GM19438 (cell line): Measurements from ENCODE around the gene NDRG4.
"Not testable (repeated sequence)": the region's sequence is repeated elsewhere in the genome, so short reads cannot be mapped to it uniquely, and the experiment has no call there.

Experiments used
- ATAC-seq: cut with Tn5 transposase; IDR thresholded peaks from one replicate; pipeline ENCODE4 v1.9.1; 2021; ENCODE audit warnings: low read depth; ENCODE audit not compliant: unreplicated experiment

NDRG4 gene

DNA sequence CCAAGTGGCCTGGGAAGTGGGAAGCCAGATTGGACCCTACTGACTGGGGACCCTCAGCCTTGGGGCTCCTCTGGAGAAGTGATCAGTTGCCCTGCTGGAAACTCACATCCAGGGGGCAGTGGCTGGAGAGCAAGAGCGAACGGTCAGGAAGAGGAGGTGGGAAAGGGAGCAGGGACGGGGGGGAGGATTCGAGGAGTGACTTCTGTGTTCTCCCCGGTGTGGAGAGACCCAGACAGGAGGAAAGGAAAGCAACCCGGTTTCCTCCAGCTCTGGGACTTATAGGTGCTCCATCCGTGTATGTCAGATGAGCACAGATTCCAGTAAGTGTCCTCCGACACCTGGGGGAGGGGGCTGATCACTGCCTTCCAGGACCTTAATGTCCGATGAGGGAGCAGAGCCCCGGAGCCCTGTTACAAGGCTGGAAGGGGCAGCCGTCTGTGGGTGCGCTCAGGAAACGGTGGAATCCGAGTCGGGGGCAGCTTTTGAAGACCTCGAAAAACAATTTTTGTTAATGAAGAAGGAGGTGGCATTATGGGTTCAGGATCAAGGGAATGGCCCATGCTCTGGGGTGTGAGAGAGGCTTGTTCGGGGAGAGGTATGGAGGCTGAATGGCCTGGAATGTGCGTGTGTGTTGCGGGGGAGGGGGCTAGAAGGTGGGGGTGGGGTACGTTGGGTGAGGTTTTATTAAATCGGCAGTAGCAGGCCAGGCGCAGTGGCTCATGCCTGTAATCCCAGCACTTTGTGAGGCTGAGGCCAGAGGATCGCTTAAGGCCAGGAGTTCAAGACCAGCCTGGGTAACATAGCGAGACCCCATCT, 34.8 kb upstream of the NDRG4 start:
- ATAC-seq = no peak

DNA sequence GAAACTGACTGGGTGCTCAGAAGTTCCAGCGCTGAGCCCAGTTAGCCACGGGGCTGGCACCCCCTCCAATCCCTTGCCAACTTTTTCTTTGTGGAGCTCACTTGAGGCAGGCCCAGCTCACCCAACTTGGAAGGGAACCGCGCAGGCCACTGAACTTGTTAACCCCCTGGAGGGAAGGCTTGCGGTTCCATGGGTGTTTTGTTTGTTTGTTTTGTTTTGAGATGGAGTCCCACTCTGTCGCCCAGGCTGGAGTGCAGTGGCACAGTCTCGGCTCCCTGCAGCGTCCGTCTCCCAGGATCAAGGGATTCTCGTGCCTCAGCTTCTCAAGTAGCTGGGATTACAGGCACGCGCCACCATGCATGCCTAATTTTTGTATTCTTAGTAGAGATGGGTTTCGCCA, 34.1 kb upstream of the NDRG4 start:
- ATAC-seq = no peak

DNA sequence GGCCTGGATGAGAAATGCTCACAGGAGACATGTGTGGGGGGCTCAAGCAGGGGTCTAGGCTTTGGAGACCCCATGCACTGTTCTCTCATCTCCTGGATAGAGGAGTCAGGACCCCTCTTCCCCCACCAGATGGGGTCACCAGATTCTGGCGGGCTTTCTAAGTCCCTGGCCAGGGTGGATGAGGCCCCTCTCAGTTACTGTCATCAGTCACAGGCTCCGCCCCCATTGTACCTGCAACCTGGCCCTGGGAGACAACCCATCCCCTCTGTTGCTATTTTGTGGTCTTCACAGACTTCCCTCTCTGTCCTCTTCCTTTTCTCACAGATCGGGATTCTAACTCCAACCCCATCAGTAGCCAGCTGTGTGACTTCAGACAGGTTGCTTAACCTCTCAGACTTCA, 33.5 kb upstream of the NDRG4 start:
- ATAC-seq = no peak

DNA sequence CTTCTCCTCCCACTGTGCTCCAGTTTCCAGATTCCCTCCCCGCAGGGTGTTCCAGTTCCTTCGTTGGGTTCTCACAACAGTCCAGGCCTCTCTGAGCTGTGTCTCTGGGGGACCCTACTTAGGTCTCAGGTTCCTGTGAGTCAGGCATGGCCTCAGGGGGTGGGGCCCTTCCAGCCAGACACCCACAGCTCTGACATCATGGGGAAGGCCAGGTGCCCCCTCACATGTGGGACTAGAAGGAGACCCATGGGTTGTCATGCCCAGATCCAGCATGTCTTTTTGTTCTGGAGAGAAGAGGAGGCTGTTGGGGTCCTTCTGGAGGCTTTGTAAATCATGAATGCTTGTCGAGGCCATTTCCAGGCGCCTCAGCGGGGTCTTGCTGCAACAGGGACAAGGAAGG, 32.0 kb upstream of the NDRG4 start:
- ATAC-seq = no peak

GRCh38 chr16:58471209-58471975, 28.6 kb upstream of the NDRG4 start:
- ATAC-seq = no peak

GRCh38 chr16:58472266-58472665, 27.7 kb upstream of the NDRG4 start:
- ATAC-seq = no peak

DNA sequence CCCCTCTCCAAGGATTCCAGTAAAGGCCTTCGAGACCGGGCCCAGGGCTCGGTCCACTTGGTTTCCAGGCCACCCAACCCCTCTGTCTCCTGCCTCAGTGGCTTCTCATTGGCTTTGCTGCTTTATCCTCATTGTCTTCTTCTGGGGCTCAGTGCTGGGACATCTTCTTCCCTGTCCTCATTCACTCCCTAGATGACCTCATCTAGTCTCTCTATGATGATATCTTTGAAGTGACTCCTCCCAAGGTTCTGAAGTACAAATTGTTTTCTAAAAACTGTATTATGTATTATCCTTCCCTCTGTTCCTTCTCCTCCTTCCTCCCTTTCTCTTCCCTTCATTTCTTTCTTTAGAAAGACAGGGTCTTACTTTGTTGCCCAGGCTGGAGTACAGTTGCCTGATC, 27.1 kb upstream of the NDRG4 start:
- ATAC-seq = no peak

- ATAC-seq = no peak
Measured at GRCh38 chr16:58474296-58474695, 25.6 kb upstream of the NDRG4 start.

GRCh38 chr16:58475091-58475619, 24.8 kb upstream of the NDRG4 start:
- no peak for ATAC-seq

- ATAC-seq = no peak
Measured at GRCh38 chr16:58476791-58477190, 23.2 kb upstream of the NDRG4 start.

DNA sequence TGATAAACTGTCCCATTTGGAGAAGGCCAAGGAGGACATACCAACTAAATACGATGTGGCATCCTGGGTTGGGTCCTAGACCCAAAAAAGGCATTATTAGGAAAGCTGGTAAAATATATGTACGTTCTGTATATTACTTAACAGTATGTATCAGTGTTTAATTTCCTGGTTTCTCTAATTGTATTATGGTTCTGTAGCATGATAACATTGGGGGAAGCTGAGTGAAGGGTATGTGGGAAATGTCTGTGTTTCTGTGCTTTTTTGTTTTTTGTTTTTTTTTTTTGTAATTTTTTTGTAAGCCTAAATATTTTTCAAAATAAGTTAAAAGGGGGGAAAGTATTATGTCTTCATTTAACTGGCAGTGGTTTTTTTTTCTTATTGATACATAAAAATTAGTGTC, 21.5 kb upstream of the NDRG4 start:
- no peak for ATAC-seq

- no peak for ATAC-seq
Measured at GRCh38 chr16:58481226-58481869, 18.6 kb upstream of the NDRG4 start.

- ATAC-seq = no peak
Measured at GRCh38 chr16:58481931-58482330, 18.0 kb upstream of the NDRG4 start.

GRCh38 chr16:58485184-58485887, 14.6 kb upstream of the NDRG4 start:
- no peak for ATAC-seq

DNA sequence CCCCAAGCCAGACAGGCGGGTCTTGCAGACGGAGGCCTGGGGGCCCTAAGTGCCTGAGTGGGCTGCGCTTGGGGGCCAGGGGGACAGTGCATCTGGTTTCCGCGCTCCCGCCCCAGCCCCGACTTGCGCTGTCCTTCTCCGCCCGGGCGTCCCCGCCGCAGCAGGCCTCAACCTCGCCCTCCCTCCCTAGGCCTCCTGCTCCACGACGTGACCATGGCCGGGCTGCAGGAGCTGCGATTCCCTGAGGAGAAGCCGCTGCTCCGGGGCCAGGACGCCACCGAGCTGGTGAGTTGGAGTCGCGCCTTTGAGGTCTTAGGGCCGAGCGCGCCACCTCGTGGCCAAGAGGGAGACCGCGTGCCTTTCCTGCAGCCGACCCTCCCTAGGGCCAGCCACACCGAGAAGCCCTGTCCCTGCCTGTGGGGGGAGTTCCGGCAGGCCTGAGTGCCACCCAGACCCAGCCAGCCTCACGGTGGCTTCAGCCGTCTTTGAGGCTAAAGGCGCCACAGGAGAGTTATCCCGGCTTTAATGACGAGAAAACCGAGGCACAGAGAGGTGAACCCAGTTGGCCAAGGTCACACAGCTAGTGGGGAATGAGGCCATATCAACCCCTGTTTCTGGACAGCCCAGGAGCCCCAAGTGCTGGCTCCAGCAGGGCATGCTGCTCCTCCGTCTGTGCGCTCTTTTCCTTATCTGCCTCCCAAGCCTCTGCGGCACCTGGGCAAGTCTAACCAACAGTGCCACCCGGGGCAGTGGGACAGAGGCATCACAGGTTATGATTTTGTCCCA, 12.2 kb upstream of the NDRG4 start:
- peak; percentile 77 for ATAC-seq

- no peak for ATAC-seq
Measured at GRCh38 chr16:58488531-58488930, 11.4 kb upstream of the NDRG4 start.

GRCh38 chr16:58490065-58490464, 9.9 kb upstream of the NDRG4 start:
- ATAC-seq = no peak

GRCh38 chr16:58490539-58490938, 9.4 kb upstream of the NDRG4 start:
- not testable (repeated sequence) for ATAC-seq

- no peak for ATAC-seq
Measured at GRCh38 chr16:58492066-58492465, 7.9 kb upstream of the NDRG4 start.

GRCh38 chr16:58492735-58493134, 7.2 kb upstream of the NDRG4 start:
- ATAC-seq = no peak
